ENCODE results near the gene CERK. TPM values are rescaled to one million over a fixed set of nuclear protein-coding genes. Genes with fewer than 3 reads are reported as not detected.

The CERK gene
- total RNA-seq, 1 donor from 2014 or later, result 22.6 TPM

- DNase-seq (ENCODE audit: low read depth), result no peak
- no peak for TF ChIP-seq CTCF (conservative IDR thresholded peaks at IDR 0.05; ENCODE audit: low read depth, low read length)
- H3K4me3 ChIP-seq (ENCODE audit: low read depth, low read length), result no peak overlapping the region
Measured at GRCh38 chr22:46664301-46664855, 73.7 kb downstream of the CERK start.

DNA sequence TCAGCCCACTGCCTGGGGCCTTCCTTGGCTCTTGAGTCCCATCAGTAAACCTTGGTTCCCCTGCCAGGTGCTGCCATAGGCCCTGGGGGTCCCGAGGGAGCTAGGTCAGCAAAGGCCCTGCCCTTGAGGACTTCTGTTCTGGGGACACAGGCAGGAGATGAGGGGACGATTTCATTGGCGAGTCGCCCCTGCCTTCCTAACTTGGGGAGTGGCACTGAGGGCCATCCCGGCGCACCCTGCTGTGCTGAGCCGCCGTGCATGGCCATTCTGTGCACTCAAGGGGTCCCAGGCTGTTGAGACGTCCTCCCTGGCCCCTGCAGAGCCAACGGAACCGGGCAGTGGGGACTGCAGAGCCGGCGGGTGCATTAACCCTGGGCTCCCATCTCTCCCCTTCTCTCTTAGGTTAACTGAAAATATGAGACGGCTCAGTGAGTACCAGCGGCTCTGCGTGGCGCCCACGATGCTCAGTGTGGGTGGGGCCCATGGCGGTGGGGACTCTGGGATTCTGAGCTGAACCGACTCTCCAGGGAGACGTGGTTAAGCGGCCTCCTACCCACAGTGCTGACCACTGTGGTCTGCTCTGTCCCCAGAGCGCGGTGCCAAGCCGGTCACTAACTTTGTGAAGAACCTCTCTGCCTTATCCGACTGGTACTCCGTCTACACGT, 74.5 kb downstream of the CERK start:
- DNase-seq (ENCODE audit: low read depth), result no peak
- no peak overlapping the region for H3K4me3 ChIP-seq (ENCODE audit: low read depth, low read length)
- TF ChIP-seq CTCF (conservative IDR thresholded peaks at IDR 0.05; ENCODE audit: low read depth, low read length), result no peak

GRCh38 chr22:46663001-46663400, 75.1 kb downstream of the CERK start:
- no peak overlapping the region for H3K4me3 ChIP-seq (ENCODE audit: low read depth, low read length)
- DNase-seq (ENCODE audit: low read depth), result no peak
- TF ChIP-seq CTCF (conservative IDR thresholded peaks at IDR 0.05; ENCODE audit: low read depth, low read length), result no peak

- no peak for DNase-seq (ENCODE audit: low read depth)
- no peak for TF ChIP-seq CTCF (conservative IDR thresholded peaks at IDR 0.05; ENCODE audit: low read depth, low read length)
- no peak overlapping the region for H3K4me3 ChIP-seq (ENCODE audit: low read depth, low read length)
Measured at GRCh38 chr22:46662226-46662625, 75.8 kb downstream of the CERK start.

DNA sequence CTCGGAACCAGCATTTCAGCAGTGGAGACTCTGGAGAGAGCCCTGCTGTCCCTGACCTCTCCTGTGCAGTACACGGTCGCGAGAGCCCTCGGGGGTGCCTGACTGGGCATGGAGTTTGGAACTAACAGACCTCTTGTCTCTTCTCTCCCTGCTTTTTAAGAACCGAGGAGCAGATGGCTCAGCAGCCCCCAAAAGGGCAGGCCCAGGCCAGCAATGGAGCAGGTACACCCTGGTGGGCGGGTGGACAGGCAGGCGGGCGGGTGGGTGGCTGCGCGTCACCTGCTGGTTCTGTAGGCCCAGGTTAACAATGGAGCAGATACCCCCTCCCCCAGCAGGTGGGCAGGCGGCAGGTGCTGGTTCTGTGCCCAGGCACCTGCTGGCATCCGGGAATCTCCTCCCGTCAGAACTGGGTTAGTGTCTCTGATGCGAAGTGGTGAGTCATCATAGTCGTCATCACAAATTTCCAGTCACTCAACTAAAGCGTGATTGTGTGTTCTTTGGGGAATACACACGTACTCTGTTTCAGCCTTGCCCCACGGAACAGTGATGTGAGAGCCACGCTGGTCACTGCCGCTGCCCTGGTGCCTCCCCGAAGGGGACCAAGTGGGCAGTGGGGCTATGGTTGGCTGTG, 76.7 kb downstream of the CERK start:
- no peak overlapping the region for H3K4me3 ChIP-seq (ENCODE audit: low read depth, low read length)
- DNase-seq (ENCODE audit: low read depth), result peak; percentile 23
- TF ChIP-seq CTCF (conservative IDR thresholded peaks at IDR 0.05; ENCODE audit: low read depth, low read length), result no peak

DNA sequence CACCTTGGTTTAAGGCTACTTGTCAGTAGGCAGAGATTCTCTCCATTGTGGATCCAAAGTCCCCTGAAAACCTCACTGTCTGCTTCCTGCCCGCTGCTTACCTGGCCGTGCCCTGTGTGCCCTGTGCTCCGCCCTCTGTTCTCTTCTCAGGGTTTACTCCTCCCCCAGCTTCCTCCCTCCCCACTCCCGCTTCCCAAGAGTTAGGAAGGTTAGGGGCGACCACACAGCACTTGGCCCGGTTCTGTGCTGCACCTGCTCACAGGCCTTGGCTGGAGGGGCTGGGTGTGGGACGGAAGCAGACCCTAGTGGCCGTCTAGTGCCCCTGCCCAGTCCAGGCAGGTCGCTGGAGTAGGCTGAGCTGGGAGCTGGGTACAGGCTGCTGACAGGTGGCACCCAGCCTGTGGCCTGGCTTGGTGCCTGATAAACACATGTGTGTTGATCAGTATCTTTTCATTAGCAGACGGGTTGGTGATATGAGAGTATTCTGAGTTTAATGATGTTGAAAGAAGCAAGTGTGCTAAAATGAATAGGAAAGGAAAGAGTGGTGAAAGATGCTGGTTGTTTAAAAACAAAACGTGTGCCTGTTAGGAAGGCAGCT, 77.3 kb downstream of the CERK start:
- no peak overlapping the region for H3K4me3 ChIP-seq (ENCODE audit: low read depth, low read length)
- TF ChIP-seq CTCF (conservative IDR thresholded peaks at IDR 0.05; ENCODE audit: low read depth, low read length), result no peak
- DNase-seq (ENCODE audit: low read depth), result no peak

Measured in epithelial cell of proximal tubule (primary cell).